ENCODE measurements around the gene WSCD2. TPM values are rescaled to one million over a fixed set of nuclear protein-coding genes. Genes with fewer than 3 reads are reported as not detected.

WSCD2 gene
- polyA plus RNA-seq, 5 donors = 0.25 to 0.85 (median 0.34) TPM

- DNase-seq = no peak
Measured at GRCh38 chr12:108157870-108158459, 28.9 kb downstream of the WSCD2 start.

GRCh38 chr12:108162207-108162606 lies 33.1 kb downstream of the WSCD2 start:
- DNase-seq = no peak

DNA sequence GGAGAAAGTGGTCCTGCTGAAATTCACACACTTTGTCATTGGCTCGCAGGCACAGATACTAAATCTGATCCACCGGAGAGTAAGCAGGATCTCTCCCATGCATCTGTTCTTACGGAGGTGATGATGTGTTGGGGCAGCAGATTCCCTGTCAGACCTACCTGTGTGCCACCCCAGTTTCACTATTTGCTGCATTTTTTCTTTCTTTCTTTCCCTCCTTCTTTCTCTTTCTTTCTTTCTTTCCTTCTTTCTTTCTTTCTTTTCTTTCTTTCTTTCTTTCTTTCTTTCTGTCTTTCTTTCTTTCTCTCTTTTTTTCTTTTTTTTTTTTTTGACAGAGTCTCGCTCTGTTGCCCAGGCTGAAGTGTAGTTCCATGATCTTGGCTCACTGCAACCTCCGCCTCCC lies 37.4 kb downstream of the WSCD2 start:
- DNase-seq = no peak

DNA sequence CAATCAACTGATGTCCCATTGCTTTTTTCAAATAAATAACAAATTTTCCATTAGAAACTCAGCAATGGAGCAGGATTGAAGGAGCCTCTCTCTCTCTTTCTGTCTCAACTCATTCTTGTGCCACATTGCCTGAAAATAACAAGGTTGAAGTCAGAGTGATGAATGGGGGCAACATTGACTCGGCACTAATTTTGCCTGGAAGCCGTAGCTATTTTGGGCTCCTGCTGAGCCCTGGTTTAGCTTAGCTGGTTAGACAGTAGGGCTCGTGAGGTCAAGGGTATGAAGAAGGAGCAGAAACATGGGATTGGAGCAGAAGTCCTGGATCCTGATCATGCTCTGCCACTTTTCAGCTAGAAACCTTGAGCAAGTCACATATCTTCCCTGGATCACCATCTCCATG lies 38.9 kb downstream of the WSCD2 start:
- DNase-seq = no peak

GRCh38 chr12:108169708-108170107 lies 40.6 kb downstream of the WSCD2 start:
- DNase-seq = no peak

DNA sequence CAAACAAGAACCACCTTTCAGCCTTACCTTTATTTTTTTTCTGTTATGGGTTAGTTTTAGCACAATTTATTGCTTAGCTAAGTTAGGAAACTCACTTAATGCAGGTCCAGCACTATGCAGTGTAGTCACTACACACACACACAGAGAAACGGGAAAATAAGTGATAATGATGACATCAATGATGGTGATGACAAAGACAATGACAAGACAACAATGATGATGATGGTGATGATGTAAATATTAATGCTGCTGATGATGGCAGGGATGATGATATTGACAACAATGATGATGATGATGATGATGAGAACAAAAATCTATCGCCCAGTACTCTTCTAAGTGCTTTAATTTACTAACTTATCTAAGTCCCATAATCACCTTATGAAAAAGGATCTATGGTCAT lies 41.1 kb downstream of the WSCD2 start:
- DNase-seq = no peak

DNA sequence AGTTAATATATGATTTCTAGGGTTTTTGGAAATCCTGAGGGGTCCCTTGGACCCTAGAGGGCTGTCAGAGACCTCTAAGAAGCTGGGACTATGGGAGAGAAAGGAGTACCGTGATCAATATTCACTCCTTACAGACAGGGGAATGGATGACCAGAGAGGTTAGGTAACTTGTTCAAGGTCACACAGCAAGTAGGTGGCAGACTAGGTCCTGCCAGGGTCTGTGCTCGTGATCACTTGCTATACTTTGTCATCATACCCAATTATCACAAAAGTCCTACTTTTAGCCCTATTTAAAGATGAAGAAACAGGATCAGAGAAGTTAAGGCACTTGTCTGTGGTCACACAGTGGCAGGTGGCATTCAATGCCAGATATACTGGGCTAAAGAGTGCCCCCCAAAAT lies 42.9 kb downstream of the WSCD2 start:
- no peak for DNase-seq

GRCh38 chr12:108173160-108173559 lies 44.1 kb downstream of the WSCD2 start:
- no peak for DNase-seq

DNA sequence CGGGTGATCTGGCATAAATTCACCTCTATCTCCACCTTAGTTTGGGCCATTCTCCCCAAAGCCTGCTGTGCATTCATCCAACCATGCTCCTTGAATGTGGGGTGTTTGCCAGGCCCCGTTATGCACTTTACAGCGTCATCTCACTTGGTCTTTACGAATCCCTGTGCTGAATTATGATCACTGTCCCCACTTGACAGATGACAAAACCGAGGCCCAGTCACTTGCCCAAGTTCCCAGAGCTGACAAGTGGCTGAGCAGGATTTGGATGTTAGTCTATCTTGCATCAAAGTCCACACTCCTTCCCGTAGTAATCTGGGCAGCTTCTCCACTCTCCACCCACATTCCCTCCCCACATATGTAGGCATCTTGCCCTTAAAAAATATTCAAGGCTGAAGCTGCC lies 44.8 kb downstream of the WSCD2 start:
- no peak for DNase-seq

DNA sequence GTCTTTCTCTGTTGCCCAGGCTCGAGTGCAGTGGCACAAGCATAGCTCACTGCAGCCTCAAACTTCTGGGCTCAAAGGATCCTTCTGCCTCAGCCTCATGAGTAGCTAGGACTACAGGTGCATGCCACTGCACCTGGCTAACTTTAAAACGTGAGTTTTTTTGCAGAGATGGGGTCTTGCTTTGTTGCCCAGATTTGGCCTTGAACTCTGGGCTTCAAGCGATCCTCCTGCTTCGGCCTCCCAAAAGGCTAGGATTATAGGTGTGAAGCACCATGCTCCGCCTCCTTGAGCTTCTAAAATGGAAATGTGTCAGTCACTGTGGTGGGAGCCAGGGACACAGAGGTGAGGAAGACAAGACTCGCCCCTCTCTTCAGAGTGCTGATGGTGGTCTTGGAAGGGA lies 45.6 kb downstream of the WSCD2 start:
- DNase-seq = no peak

DNA sequence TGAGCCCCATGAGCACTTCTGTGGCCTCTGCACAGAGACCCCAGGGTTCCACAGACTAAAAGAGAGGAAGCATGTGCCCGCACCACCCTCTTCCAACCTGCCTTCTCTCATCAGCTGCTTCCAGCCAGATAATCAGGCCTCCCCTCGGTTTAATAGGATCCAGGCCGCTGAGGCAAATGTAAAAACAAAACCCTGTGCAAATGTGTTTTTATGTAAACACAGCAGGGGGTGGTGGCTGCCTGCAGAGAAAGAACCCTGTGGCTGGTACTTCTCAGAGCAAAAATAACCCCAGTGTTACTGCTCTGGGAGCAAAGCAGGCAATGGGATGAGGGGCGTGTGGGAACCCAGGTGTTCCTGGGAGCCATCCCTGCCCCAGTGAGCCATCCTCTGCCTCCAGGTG lies 46.2 kb downstream of the WSCD2 start:
- DNase-seq = no peak

GRCh38 chr12:108176292-108176691 lies 47.2 kb downstream of the WSCD2 start:
- no peak for DNase-seq

DNA sequence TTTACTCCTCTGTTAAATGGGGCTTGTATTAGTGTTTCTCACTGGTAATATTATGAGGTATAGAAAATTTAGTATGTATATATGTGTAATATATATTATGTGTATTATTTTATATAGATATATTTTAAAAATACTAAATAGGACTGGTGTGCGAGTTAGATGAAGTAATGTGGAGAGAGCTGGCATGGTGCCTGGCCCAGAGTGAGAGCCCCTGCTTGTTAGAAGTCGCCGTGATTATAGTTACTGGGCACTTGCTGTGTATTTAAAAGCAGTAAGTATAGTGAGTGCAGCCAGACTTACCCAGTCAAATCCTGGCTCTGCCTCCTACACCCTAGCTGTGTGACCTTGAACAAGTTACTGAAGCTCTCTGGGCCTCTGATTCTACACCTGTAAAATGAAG lies 48.0 kb downstream of the WSCD2 start:
- no peak for DNase-seq

GRCh38 chr12:108179305-108179704 lies 50.2 kb downstream of the WSCD2 start:
- DNase-seq = no peak

GRCh38 chr12:108180255-108181094 lies 51.4 kb downstream of the WSCD2 start:
- DNase-seq = no peak

GRCh38 chr12:108181095-108181454 lies 52.0 kb downstream of the WSCD2 start:
- no peak for DNase-seq

DNA sequence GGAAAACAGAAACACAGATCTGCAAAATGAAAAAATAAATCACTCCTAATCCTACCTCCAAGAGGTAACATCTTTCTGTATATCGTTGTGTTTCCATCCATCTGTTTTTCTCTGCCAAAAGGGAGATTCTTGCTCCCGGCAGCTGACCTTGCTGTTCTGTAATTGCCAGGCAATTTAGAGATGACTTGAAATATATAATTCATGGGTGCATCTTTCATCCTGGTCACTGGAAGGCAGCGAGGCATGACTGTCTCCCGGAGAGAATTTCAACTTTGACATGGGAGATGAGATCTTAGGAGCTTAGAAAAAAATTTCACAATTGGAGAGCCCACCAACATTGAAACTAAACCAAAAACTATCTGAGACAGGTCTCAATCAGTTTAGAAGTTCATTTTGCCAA lies 53.0 kb downstream of the WSCD2 start:
- DNase-seq = no peak

- no peak for DNase-seq
Measured at GRCh38 chr12:108185002-108185401, 55.9 kb downstream of the WSCD2 start.

DNA sequence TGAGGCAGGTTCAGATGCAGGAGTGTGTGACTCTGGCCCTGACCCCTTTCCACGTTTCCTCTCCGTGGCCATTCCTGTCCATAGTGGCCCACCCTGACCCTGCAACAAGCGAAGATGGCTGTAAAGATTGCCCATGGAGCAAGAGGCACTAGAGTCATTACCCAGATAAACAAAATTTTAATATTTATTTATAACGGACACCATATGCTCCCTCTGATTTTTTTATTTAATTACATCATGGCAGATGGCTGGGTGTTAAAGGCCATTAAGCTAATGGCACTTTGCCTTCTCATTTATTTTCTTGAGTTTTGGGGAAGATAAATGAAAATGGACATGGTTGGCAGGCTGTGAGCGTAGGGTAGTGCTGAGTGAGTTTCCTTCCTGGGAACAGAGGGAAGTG lies 58.7 kb downstream of the WSCD2 start:
- no peak for DNase-seq

GRCh38 chr12:108190529-108190928 lies 61.4 kb downstream of the WSCD2 start:
- DNase-seq = no peak

DNA sequence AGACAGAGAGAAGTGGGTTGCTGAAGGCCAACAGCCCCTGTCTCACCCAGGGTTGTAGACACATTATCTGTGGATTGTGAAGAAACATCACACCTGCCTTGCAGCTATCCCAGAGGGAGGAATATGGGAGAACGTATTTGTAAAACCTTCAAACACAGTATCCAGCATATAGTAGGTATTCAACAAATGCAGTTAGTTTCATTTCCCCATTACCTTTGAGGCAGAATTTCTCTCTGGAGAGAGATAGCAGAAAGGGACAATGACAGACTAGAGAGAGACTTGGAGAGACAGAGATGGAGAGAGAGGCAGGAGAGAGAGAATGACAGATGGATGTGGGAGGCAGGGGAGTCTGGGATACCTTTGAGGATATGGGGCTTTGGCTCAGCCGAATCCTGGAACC lies 62.0 kb downstream of the WSCD2 start:
- no peak for DNase-seq

DNA sequence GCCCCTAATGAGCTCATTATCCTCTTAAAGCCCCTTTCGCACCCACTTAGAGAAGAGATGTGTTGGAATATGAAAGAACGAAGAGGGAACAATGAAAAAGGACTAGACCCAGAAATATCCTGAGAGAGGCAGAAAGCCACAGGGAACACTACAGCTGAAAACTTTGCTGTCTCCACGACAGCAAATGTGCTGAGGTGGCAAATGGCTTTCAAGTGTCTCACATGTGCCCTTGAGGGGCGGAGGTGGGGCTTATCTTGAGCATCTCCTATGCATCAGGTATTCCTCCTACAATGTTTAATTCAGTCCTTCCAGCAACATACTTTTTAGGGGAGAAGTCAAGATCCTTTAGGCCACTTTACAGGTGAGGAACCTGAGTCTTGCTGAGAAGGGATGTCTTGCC lies 62.9 kb downstream of the WSCD2 start:
- DNase-seq = no peak

DNA sequence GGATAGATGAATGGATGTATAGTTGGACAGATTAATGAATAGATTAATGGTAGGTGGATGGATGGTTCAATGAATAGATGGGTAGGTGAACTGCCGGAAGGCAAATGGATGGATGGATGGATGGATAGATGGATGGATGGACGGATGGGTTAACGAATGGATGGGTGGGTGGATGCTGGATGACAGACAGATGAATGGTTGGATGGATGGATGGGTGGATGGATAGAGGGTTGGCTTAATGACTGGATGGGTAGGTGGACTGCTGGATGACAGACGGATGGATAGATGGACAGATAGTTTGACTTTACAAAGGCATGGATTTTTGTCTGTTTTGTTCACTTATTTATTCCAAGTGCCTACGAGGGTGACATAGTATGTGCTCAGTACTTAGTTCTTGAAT lies 64.4 kb downstream of the WSCD2 start:
- DNase-seq = no peak

DNA sequence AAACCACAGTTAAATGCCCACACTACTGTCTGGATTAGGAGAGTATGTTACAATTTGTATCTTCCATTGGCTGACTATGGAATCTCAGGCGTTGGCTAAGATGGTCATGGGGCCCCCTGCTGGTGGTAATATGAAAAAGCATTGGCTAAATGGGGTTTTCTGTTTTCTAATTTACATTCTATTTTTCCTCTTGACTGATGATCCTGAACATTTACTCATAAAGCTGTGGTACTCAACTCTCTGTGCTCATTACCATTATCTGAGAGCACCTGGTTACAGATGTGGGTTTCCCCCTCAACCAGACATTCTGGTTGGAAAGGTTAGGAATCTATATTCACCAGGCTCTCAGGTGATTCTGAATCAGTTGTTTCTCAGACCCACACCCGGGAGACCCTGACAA lies 64.8 kb downstream of the WSCD2 start:
- DNase-seq = peak in 1 of 2 donors; percentile 16
